IMR-90 (cell line): Measurements from ENCODE around the gene MMP3. TPM values are rescaled to one million over a fixed set of nuclear protein-coding genes. Genes with fewer than 3 reads are reported as not detected.

Source experiments
- ATAC-seq: fragments of 200-7000 bp; cut with Tn5 transposase; 2 replicates; pipeline ENCODE4 v1.9.1; 2020; ENCODE audit warnings: low read depth, mild to moderate bottlenecking, moderate library complexity
- BruUV-seq: library from RNA; stranded (reverse); fragments of 400-500 nt; replicated peaks from 2 replicates; lab custom pipeline; 2021; lab: Mats Ljungman, UMichigan
- CTCF ChIA-PET: fragments of 300-600 bp; formaldehyde crosslinking; extraction: SDS; loops from one replicate; lab custom pipeline; 2021; ENCODE audit warnings: antibody characterized with exemption; lab: Yijun Ruan, JAX
- POLR2A ChIA-PET: fragments of 300-600 bp; sonication (Branson Sonifier 250); formaldehyde crosslinking; loops from one replicate; lab custom pipeline; 2022; ENCODE audit warnings: antibody characterized with exemption; ENCODE audit not compliant: unreplicated experiment; lab: Charles Lee
- DNase-seq: peaks from one replicate; pipeline ENCODE4 v3.0.0; 2013
- H2AFZ ChIP-seq: replicated peaks from 2 replicates; pipeline ENCODE3; 2013; ENCODE audit warnings: low read length, mild to moderate bottlenecking; ENCODE audit not compliant: poor library complexity
- H2AK5ac ChIP-seq: 2 replicates; pipeline ENCODE4 v1.6.1; 2013; ENCODE audit warnings: low read depth, low read length, inconsistent platforms
- H2AK9ac ChIP-seq: replicated peaks from 2 replicates; pipeline ENCODE3; 2013; ENCODE audit warnings: mild to moderate bottlenecking, low read depth, low read length, moderate library complexity; ENCODE audit not compliant: poor library complexity
- H2BK120ac ChIP-seq: 2 replicates; pipeline ENCODE4 v1.6.1; 2013; ENCODE audit warnings: low read depth, low read length, inconsistent platforms
- H2BK15ac ChIP-seq: 3 replicates; pipeline ENCODE4 v1.6.1; 2013; ENCODE audit warnings: low read depth, low read length, inconsistent platforms
- H2BK20ac ChIP-seq: 2 replicates; pipeline ENCODE4 v1.6.1; 2013; ENCODE audit warnings: low read depth, mild to moderate bottlenecking, inconsistent platforms, low read length, moderate library complexity
- H2BK5ac ChIP-seq: 2 replicates; pipeline ENCODE4 v1.6.1; 2013; ENCODE audit warnings: mild to moderate bottlenecking, low read depth, low read length, inconsistent platforms; ENCODE audit not compliant: poor library complexity, severe bottlenecking
- H3K14ac ChIP-seq: replicated peaks from 2 replicates; pipeline ENCODE4 v1.6.1; 2013; ENCODE audit warnings: low read depth, low read length, inconsistent platforms
- H3K18ac ChIP-seq: 2 replicates; pipeline ENCODE4 v1.6.1; 2013; ENCODE audit warnings: low read depth, low read length, control low read depth
- H3K23ac ChIP-seq: 2 replicates; pipeline ENCODE4 v1.6.1; 2013; ENCODE audit warnings: low read depth, low read length, inconsistent platforms
- H3K27ac ChIP-seq: 2 replicates; pipeline ENCODE4 v1.5.1; 2013; ENCODE audit warnings: mild to moderate bottlenecking, control low read depth, low read length; ENCODE audit not compliant: insufficient read depth
- H3K27me3 ChIP-seq: 2 replicates; pipeline ENCODE4 v1.6.1; 2013; ENCODE audit warnings: low read length; ENCODE audit not compliant: control insufficient read depth, insufficient read depth
- H3K36me3 ChIP-seq: 2 replicates; pipeline ENCODE4 v1.6.1; 2013; ENCODE audit warnings: low read length, mixed read lengths; ENCODE audit not compliant: control insufficient read depth, insufficient read depth
- H3K4ac ChIP-seq: 2 replicates; pipeline ENCODE4 v1.6.1; 2013; ENCODE audit warnings: low read depth, low read length, inconsistent platforms
- H3K4me1 ChIP-seq: 2 replicates; pipeline ENCODE4 v1.6.1; 2013; ENCODE audit warnings: low read length, mixed read lengths; ENCODE audit not compliant: control insufficient read depth, insufficient read depth
- H3K4me2 ChIP-seq: 2 replicates; pipeline ENCODE4 v1.6.1; 2013; ENCODE audit warnings: low read depth, mild to moderate bottlenecking, control low read depth, low read length, moderate library complexity
- H3K4me3 ChIP-seq: 2 replicates; pipeline ENCODE4 v1.5.1; 2013; ENCODE audit warnings: low read depth, mild to moderate bottlenecking, control low read depth, low read length, moderate library complexity; ENCODE audit not compliant: insufficient read depth
- H3K56ac ChIP-seq: 2 replicates; pipeline ENCODE4 v1.6.1; 2013; ENCODE audit warnings: low read length, inconsistent platforms; ENCODE audit not compliant: insufficient read depth; ENCODE audit errors: extremely low read depth
- H3K79me1 ChIP-seq, 2 experiments: 2 replicates each; pipeline ENCODE4 v1.6.1; 2013; ENCODE audit warnings: low read length in 2 of 2, inconsistent platforms in 1 of 2, low read depth in 1 of 2
- H3K9ac ChIP-seq: 2 replicates; pipeline ENCODE4 v1.6.1; 2013; ENCODE audit warnings: low read depth, low read length, control low read depth
- H3K9me1 ChIP-seq: 2 replicates; pipeline ENCODE4 v1.6.1; 2013; ENCODE audit warnings: low read length, inconsistent platforms; ENCODE audit not compliant: insufficient read depth
- H3K9me3 ChIP-seq: 2 replicates; pipeline ENCODE4 v1.6.1; 2013; ENCODE audit warnings: low read length; ENCODE audit not compliant: control insufficient read depth, insufficient read depth
- H4K20me1 ChIP-seq: 2 replicates; pipeline ENCODE4 v1.6.1; 2013; ENCODE audit warnings: low read length, inconsistent platforms; ENCODE audit not compliant: insufficient read depth
- H4K5ac ChIP-seq: 2 replicates; pipeline ENCODE4 v1.6.1; 2013; ENCODE audit warnings: mild to moderate bottlenecking, low read depth, low read length, control low read depth
- H4K8ac ChIP-seq, 2 experiments: 2 replicates each; pipeline ENCODE4 v1.6.1; 2013; ENCODE audit warnings: low read depth in 2 of 2, low read length in 2 of 2, control low read depth in 1 of 2, inconsistent platforms in 1 of 2
- H4K91ac ChIP-seq: 2 replicates; pipeline ENCODE4 v1.6.1; 2013; ENCODE audit warnings: low read depth, low read length, inconsistent platforms; ENCODE audit not compliant: insufficient read depth
- BHLHE40 ChIP-seq: fragments of 150-350 bp; IDR thresholded peaks from 2 replicates; pipeline ENCODE4 v1.6.1; 2016; ENCODE audit warnings: mild to moderate bottlenecking, low read depth, low read length
- CEBPB ChIP-seq: IDR thresholded peaks from 2 replicates; pipeline ENCODE4 v1.6.1; 2012; ENCODE audit warnings: low read depth, low read length, improper control_type of control experiment
- CHD1 ChIP-seq: IDR thresholded peaks from 2 replicates; pipeline ENCODE4 v1.6.1; 2012; ENCODE audit warnings: low read depth, low read length, improper control_type of control experiment
- FOS ChIP-seq: fragments of 150-350 bp; IDR thresholded peaks from 2 replicates; pipeline ENCODE4 v1.6.1; 2016; ENCODE audit warnings: low read depth, low read length
- MAFK ChIP-seq: IDR thresholded peaks from 2 replicates; pipeline ENCODE4 v1.6.1; 2012; ENCODE audit warnings: low read depth, low read length, improper control_type of control experiment
- MAZ ChIP-seq: IDR thresholded peaks from 2 replicates; pipeline ENCODE4 v1.6.1; 2012; ENCODE audit warnings: low read depth, mild to moderate bottlenecking, low read length, improper control_type of control experiment, moderate library complexity, borderline replicate concordance
- MXI1 ChIP-seq: IDR thresholded peaks from 2 replicates; pipeline ENCODE4 v1.6.1; 2012; ENCODE audit warnings: low read depth, mild to moderate bottlenecking, low read length, moderate library complexity, borderline replicate concordance
- NFE2L2 ChIP-seq: fragments of 150-350 bp; IDR thresholded peaks from 2 replicates; pipeline ENCODE4 v1.6.1; 2016; ENCODE audit warnings: low read depth, mild to moderate bottlenecking, low read length
- POLR2A ChIP-seq: IDR thresholded peaks from 2 replicates; pipeline ENCODE4 v1.6.1; 2012; ENCODE audit warnings: mild to moderate bottlenecking, low read depth, low read length
- RAD21 ChIP-seq: IDR thresholded peaks from 2 replicates; pipeline ENCODE4 v1.6.1; 2012; ENCODE audit warnings: low read length, improper control_type of control experiment
- RCOR1 ChIP-seq: IDR thresholded peaks from 2 replicates; pipeline ENCODE4 v1.6.1; 2012; ENCODE audit warnings: mild to moderate bottlenecking, low read length, improper control_type of control experiment; ENCODE audit not compliant: insufficient replicate concordance
- RFX5 ChIP-seq: IDR thresholded peaks from 2 replicates; pipeline ENCODE4 v1.8.0; 2012; ENCODE audit warnings: low read depth, mild to moderate bottlenecking, low read length, moderate library complexity
- SMC3 ChIP-seq: fragments of 150-350 bp; IDR thresholded peaks from 2 replicates; pipeline ENCODE4 v1.6.1; 2016; ENCODE audit warnings: low read depth, mild to moderate bottlenecking, antibody characterized with exemption, low read length, moderate library complexity
- WGBS, 2 experiments: methylation state at CpG; one replicate each; pipeline versions ENCODE4 v1.1.5 to v1.1.7; 2013; ENCODE audit warnings: missing lambda C conversion rate in 2 of 2; ENCODE audit not compliant: insufficient read length in 1 of 2; ENCODE audit errors: extremely low coverage in 2 of 2; 5-methylcytosine and 5-hydroxymethylcytosine counted together
- dilution Hi-C: fragments of 300-500 bp; cut with HindIII; formaldehyde crosslinking; loops from one replicate; pipeline ENCODE4 v1.14.3; 2018; ENCODE audit warnings: low sequenced_read_pairs; ENCODE audit not compliant: unreplicated experiment
- in situ Hi-C: fragments of 300-500 bp; cut with MboI; formaldehyde crosslinking; loops from 3 replicates; pipeline ENCODE4 v1.14.3; 2019; ENCODE audit warnings: low sequenced_read_pairs, inconsistent platforms, mixed read lengths
- intact Hi-C: fragments of 100-400 bp; cut with micrococcal nuclease; formaldehyde crosslinking; loops from 2 replicates; pipeline ENCODE4 v1.10.0; 2022
- polyA plus RNA-seq, 3 experiments: library from polyadenylated mRNA; depleted of rRNA; stranded (reverse); fragments of >200 nt; gene quantifications; 2 replicates each; pipeline ENCODE4 v1.2.3, GENCODE V29; 2012; ENCODE audit warnings: low replicate concordance in 1 of 3
- total RNA-seq: library from RNA; depleted of rRNA; stranded (reverse); fragments of >200 nt; gene quantifications from 2 replicates; pipeline ENCODE4 v1.2.3, GENCODE V29; 2012
- TF ChIP-seq, protein P1 (sequence below): fragments of 150-350 bp; IDR thresholded peaks from 2 replicates; pipeline ENCODE4 v1.6.1; 2016; ENCODE audit warnings: low read depth, mild to moderate bottlenecking, low read length, moderate library complexity, borderline replicate concordance
- TF ChIP-seq, protein P2 (sequence below): fragments of 150-350 bp; IDR thresholded peaks from 2 replicates; pipeline ENCODE4 v1.6.1; 2017; ENCODE audit warnings: mild to moderate bottlenecking, antibody characterized with exemption, low read length, low read depth
- TF ChIP-seq, protein P3 (sequence below): conservative IDR thresholded peaks from 2 replicates; pipeline ENCODE4 v1.5.1; 2012; ENCODE audit warnings: mild to moderate bottlenecking, low read depth, low read length, improper control_type of control experiment

MMP3 gene
- total and polyA plus RNA-seq, 2 of the 4 experiments (the other 2 are of a cell fraction), result under 0.01 to 0.39 TPM

DNA sequence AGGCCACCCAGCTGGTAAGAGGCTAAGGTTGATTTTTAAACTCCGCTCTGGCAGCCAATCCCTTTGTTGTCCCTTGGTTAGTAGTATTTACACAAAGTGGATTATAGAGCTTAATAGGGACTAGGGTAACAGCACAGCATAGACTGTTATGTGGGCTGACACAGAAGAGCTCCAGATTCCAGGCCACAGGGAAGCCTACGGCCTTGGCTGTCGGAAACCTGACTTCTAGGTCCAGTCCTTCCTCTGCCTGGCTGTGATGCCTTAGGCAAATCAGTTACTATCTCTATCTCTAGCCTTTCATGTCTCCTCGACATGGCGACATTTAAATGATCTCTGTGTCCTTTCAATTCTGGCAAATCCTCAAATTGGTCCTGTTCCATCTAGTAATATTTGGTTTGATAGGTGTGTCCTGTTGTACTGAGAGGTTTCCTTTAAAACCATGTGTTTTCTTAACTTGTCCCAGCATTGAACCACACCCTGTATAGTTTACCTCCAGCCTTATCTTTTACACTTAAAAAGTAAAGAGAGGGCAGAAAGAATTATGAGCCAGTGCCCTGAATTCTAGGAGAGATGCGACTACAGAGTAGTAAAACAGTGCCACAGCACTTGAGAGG, 49.6 kb downstream of the MMP3 start:
- Histone ChIP-seq H3K27ac (no peak overlapping the region), H2BK120ac (no peak overlapping the region), H2BK20ac (no peak overlapping the region), H2BK5ac (no peak overlapping the region), H3K9me3 (no peaks in the 10 kb centered on the region), H2AFZ (no peak overlapping the region), H3K14ac (no peak overlapping the region), H3K56ac (no peak overlapping the region), H3K9ac (no peak overlapping the region), H4K20me1 (no peaks in the 10 kb centered on the region), H3K79me1 (no peaks in the 10 kb centered on the region), H3K18ac (no peak overlapping the region), H3K9me1 (peaks cover 3% of the 10 kb centered on the region), H4K5ac (no peak overlapping the region), H3K4ac (no peak overlapping the region), H4K91ac (no peak overlapping the region), H4K8ac (no peak overlapping the region), H3K4me1 (peaks cover 2% of the 10 kb centered on the region), H2BK15ac (no peak overlapping the region), H3K4me3 (no peak overlapping the region), H2AK5ac (0 out of 2 replicates have a peak overlapping the region, but pooled peaks have one; percentile 11), H3K23ac (no peak overlapping the region), H3K36me3 (no peaks in the 10 kb centered on the region), H3K27me3 (no peaks in the 10 kb centered on the region), H3K4me2 (no peak overlapping the region), H2AK9ac (no peak overlapping the region)
- dilution Hi-C loops, result no loop called here
- no TSS peak for BruUV-seq
- POLR2A ChIA-PET, result interaction anchor here (0.5 kb wide), 1 partner anchor 10 kb away, joined by 4 read pairs; no protein-coding TSS in a partner anchor
- CTCF ChIA-PET, result no interaction called here
- in situ Hi-C loops, result no loop called here
- DNase-seq (no peak), ATAC-seq (no peak)
- WGBS, 2 experiments, result 100% methylated on average over 2 of the region's 6 CpGs; no CpG with 5 or more reads in 1 of the 2 experiments
- TF ChIP-seq POLR2A (no peak), RFX5 (no peak), SMC3 (no peak), MAFK (no peak), RAD21 (no peak), NFE2L2 (no peak), FOS (no peak), BHLHE40 (no peak), RCOR1 (no peak), MAZ (no peak), MXI1 (no peak), CEBPB (no peak), CHD1 (no peak)
- TF ChIP-seq, protein P1, sequence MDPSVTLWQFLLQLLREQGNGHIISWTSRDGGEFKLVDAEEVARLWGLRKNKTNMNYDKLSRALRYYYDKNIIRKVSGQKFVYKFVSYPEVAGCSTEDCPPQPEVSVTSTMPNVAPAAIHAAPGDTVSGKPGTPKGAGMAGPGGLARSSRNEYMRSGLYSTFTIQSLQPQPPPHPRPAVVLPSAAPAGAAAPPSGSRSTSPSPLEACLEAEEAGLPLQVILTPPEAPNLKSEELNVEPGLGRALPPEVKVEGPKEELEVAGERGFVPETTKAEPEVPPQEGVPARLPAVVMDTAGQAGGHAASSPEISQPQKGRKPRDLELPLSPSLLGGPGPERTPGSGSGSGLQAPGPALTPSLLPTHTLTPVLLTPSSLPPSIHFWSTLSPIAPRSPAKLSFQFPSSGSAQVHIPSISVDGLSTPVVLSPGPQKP, result no peak
- TF ChIP-seq, protein P2, sequence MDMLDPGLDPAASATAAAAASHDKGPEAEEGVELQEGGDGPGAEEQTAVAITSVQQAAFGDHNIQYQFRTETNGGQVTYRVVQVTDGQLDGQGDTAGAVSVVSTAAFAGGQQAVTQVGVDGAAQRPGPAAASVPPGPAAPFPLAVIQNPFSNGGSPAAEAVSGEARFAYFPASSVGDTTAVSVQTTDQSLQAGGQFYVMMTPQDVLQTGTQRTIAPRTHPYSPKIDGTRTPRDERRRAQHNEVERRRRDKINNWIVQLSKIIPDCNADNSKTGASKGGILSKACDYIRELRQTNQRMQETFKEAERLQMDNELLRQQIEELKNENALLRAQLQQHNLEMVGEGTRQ, result no peak
- TF ChIP-seq, protein P3, sequence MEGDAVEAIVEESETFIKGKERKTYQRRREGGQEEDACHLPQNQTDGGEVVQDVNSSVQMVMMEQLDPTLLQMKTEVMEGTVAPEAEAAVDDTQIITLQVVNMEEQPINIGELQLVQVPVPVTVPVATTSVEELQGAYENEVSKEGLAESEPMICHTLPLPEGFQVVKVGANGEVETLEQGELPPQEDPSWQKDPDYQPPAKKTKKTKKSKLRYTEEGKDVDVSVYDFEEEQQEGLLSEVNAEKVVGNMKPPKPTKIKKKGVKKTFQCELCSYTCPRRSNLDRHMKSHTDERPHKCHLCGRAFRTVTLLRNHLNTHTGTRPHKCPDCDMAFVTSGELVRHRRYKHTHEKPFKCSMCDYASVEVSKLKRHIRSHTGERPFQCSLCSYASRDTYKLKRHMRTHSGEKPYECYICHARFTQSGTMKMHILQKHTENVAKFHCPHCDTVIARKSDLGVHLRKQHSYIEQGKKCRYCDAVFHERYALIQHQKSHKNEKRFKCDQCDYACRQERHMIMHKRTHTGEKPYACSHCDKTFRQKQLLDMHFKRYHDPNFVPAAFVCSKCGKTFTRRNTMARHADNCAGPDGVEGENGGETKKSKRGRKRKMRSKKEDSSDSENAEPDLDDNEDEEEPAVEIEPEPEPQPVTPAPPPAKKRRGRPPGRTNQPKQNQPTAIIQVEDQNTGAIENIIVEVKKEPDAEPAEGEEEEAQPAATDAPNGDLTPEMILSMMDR, result no peak
- intact Hi-C loops, result no loop called here
